GM19239 (cell line): ENCODE results near the gene UFSP2.
A peak's percentile ranks its signal among the peaks of the same experiment; 100 is the strongest.

Experiments
- DNase-seq: peaks from one replicate; pipeline ENCODE4 v3.0.0; 2011; ENCODE audit warnings: low spot score; ENCODE audit not compliant: insufficient read length
- FAIRE-seq: peaks from 2 replicates; lab custom pipeline; 2011; peaks lifted over from hg19 to GRCh38; lab: Jason Lieb, UNC

Gene UFSP2, protein sequence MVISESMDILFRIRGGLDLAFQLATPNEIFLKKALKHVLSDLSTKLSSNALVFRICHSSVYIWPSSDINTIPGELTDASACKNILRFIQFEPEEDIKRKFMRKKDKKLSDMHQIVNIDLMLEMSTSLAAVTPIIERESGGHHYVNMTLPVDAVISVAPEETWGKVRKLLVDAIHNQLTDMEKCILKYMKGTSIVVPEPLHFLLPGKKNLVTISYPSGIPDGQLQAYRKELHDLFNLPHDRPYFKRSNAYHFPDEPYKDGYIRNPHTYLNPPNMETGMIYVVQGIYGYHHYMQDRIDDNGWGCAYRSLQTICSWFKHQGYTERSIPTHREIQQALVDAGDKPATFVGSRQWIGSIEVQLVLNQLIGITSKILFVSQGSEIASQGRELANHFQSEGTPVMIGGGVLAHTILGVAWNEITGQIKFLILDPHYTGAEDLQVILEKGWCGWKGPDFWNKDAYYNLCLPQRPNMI

GRCh38 chr4:185425647-185426352 is at the start of gene UFSP2:
Gene UFSP2, minus strand, starts transcription at chr4:185425964. Its CDS starts 96 bp downstream, at chr4:185425868.
- peak; percentile 80 for DNase-seq
- peak; percentile 96 for FAIRE-seq

- FAIRE-seq (no peak), DNase-seq (no peak)
These were observed 47.5 kb upstream of the UFSP2 start for GRCh38 chr4:185473247-185473646.

- FAIRE-seq (no peak), DNase-seq (no peak)
These were observed 46.4 kb upstream of the UFSP2 start for GRCh38 chr4:185472103-185472542.

- FAIRE-seq (peak; percentile 97), DNase-seq (peak; percentile 87)
These were observed 45.7 kb upstream of the UFSP2 start, which contains the start of gene CCDC110 for GRCh38 chr4:185471235-185472102. Gene CCDC110, minus strand, starts transcription at chr4:185471733. Its CDS starts 50 bp downstream, at chr4:185471683.

GRCh38 chr4:185470501-185471195 is 44.9 kb upstream of the UFSP2 start:
- FAIRE-seq (peak; percentile 62), DNase-seq (no peak)

GRCh38 chr4:185469580-185470154 is 43.9 kb upstream of the UFSP2 start:
- FAIRE-seq = no peak
- DNase-seq = no peak

DNA sequence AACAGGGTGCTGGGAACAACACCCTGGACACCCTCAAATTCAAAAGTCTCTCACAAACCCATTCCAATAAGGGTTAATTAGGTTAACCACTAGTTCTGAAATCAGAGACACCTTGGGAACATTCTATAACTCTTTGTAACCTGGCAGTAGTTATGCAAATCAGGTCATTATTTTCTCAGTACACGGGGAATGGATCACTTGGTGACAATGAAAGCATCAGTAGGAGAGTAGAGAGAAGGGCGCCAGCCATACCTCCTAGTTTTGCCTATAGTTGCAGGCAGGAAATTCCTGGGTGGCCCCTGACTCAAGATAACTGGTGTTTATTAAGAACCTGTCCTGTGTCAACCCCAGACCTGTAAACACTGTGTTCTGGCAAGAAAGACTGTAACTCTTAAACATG is 43.2 kb upstream of the UFSP2 start:
- DNase-seq (no peak), FAIRE-seq (no peak)

GRCh38 chr4:185467991-185468390 is 42.2 kb upstream of the UFSP2 start:
- FAIRE-seq (no peak), DNase-seq (no peak)

- FAIRE-seq (no peak), DNase-seq (no peak)
These were observed 41.3 kb upstream of the UFSP2 start for GRCh38 chr4:185467101-185467500.

DNA sequence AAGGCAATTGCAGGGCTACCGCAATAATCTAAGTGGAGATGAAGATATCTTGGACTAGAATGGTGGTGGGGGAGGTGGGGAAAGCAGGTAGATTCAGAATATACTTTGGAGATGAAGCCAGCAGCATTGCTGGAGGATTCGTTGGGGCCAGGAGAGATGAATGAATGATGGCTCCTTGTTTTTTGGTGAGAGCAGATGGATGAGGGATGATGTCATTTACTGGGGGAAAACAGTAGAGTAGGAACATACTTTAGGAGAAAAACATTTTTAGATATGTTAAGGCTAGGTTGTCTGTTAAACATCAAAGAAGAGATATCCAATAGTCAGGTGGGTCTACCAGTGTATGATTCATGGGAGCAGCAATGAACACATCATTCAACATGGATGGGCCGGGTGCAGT is 39.9 kb upstream of the UFSP2 start:
- DNase-seq = no peak
- FAIRE-seq = no peak

GRCh38 chr4:185464887-185465286 is 39.1 kb upstream of the UFSP2 start:
- FAIRE-seq (no peak), DNase-seq (no peak)

- DNase-seq (no peak), FAIRE-seq (no peak)
These were observed 38.4 kb upstream of the UFSP2 start for GRCh38 chr4:185464183-185464582.

DNA sequence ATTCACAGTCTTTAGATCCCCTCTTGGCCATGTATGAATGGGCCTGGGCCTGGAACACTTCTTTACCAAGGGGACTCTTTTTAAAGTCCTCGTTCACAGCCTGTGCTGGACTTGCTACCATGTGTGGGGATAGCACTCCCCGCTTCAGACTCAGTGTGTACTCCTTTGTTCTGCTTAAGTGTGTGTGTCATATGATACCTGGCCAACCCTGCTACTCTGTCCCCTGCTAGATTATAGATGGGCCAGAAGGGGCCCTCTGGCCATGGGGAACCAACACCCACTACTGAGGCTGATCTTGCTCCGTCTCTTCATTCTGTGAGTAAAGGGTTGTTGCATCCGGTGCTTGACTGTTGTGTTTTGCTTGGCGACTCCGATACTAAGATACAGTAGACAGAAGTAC is 37.8 kb upstream of the UFSP2 start:
- FAIRE-seq (no peak), DNase-seq (no peak)

DNA sequence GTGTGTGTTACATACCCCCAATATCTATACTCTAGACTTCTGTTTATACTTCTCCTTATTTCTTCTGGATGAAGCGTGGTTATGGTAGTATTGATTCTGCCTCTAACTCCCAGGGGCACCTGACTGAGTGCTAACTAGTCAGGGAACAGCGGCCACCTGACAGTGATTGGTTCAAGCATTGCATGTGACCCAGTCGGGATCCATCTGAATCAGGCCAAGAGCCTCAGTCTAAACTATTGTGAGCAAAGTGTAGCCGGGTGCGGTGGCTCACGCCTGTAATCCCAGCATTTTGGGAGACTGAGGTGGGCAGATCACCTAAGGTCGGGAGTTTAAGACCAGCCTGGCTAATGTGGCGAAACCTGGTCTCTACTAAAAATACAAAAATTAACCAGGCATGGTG is 35.8 kb upstream of the UFSP2 start:
- DNase-seq (no peak), FAIRE-seq (no peak)

GRCh38 chr4:185457136-185457535 is 31.4 kb upstream of the UFSP2 start:
- no peak for DNase-seq
- no peak for FAIRE-seq

DNA sequence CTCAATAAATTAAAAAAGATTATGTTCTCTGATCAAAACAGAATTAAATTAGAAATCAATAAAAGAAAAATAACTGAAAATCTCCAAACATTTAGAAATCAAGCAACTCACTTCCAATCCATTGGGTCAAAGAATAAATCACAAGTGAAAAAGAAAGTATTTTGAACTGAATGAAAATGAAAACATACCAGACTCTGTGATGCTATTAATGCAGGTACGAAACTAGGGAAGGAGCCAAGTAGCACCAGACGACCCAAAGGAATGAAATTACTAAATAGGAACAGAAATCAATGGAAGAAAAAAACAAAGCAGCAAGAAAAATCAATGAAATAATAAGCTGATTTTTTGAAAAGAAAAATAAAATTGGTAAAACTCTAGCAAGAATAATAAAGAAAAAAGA is 30.4 kb upstream of the UFSP2 start:
- FAIRE-seq = no peak

DNA sequence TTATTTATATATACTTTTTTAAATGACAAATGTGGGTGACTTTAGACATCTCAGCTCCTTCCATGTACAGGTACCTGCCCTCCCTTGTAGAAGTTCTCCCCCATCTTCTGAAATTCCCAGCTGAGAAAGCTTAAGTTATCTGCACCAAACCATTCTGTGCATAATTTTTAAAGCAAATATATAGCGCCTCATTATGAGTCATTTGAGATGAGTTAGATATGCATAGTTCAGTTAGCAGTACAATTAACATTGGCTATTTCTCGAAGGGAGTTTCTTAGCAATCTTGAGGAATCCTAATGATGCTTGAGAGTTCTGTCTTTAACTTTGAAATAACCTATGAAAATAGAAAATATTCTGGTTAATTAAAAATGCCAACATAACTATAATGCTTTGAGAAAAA is 19.4 kb upstream of the UFSP2 start:
- DNase-seq = no peak
- no peak for FAIRE-seq

More for the DNA sequence above, 30.4 kb upstream of the UFSP2 start:
- no peak for DNase-seq

DNA sequence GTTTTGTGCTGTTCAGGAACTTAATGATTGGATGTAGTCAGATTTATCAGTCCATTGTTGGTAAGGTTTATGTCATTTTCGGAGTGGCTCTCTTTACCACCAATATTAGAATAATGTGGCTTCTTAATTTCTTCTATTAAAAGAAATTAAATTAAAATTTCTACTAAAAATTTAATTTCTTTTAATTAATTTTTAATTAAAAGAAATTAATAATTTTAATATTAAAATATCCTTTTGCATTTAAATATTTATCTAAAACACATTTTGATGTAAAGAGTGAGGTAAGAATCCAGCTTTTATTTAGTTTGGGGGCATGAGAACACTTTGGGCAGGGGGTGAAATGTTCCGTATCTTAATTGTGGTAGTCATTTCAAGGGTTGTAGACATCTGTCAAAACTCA is 15.7 kb upstream of the UFSP2 start:
- DNase-seq = no peak
- no peak for FAIRE-seq

- no peak for DNase-seq
- FAIRE-seq = no peak
These were observed 12.0 kb upstream of the UFSP2 start for GRCh38 chr4:185437809-185438208.
